ENCODE measurements around the gene SLC22A3. TPM values are rescaled to one million over a fixed set of nuclear protein-coding genes. Genes with fewer than 3 reads are reported as not detected.

Gene SLC22A3
- total RNA-seq, 2 experiments from 2014 or later = not detected

DNA sequence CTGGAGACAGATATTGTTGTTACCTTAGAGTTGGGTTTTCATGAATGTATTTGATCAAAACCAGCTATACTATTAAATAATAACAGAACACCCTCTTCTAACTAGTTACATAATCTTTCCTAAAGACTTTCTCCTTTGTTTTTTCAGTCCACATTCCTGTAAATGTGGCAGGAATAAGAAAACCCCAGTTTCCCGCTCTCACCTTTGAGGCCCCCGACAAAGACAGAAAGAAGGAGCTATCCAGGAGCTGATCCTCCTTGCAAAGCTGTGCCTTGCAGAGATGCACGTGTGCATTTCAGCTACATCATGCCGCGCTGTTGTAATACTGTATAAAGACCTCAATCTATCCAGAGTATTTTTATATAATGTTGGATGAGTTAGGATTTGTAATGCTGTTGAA lies 102.7 kb downstream of the SLC22A3 start:
- intact Hi-C loops (cut with micrococcal nuclease; ENCODE audit: unreplicated experiment) = loop anchor here (10.0 kb wide), 1 partner anchor 756 kb away; the partner anchor contains the start of gene SOD2
- Histone ChIP-seq H3K9me2 (ENCODE audit: insufficient read depth, low read length) (no peaks in the 10 kb centered on the region), H3K4me3 (ENCODE audit: low read depth, low read length, poor library complexity, severe bottlenecking) (no peak overlapping the region), H4K20me1 (ENCODE audit: insufficient read depth, low read length) (no peaks in the 10 kb centered on the region), H3K4me1 (ENCODE audit: insufficient read depth, low read length, poor library complexity, severe bottlenecking) (no peaks in the 10 kb centered on the region), H3K27ac (ENCODE audit: low read depth, low read length, poor library complexity, severe bottlenecking) (no peak overlapping the region), H3K79me2 (ENCODE audit: insufficient read depth, low read depth, low read length) (no peaks in the 10 kb centered on the region), H2AFZ (ENCODE audit: low read length) (no peak overlapping the region), H3K36me3 (ENCODE audit: insufficient read depth, low read length) (no peaks in the 10 kb centered on the region), H3K4me2 (ENCODE audit: low read length) (no peak overlapping the region), H3K9me3 (ENCODE audit: low read length) (no peaks in the 10 kb centered on the region)
- BruUV-seq (replicated peaks) = no TSS peak
- ChIA-PET CTCF (ENCODE audit: unreplicated experiment) (no interaction called here), POLR2A (no interaction called here)
- no peak for DNase-seq (ENCODE audit: low spot score)
- TF ChIP-seq EZH2phosphoT487 (IDR thresholded peaks at IDR 0.05; ENCODE audit: borderline replicate concordance, low read depth, low read length) = no peak
- no peak for TF ChIP-seq CTCF (conservative IDR thresholded peaks at IDR 0.05; ENCODE audit: low read length)

GRCh38 chr6:160454303-160454702 lies 106.1 kb downstream of the SLC22A3 start:
- CTCF ChIA-PET (ENCODE audit: unreplicated experiment) = no interaction called here
- intact Hi-C loops (cut with micrococcal nuclease; ENCODE audit: unreplicated experiment) = loop anchor here (10.0 kb wide), 1 partner anchor 760 kb away; the partner anchor contains the start of gene SOD2
- POLR2A ChIA-PET = interaction anchor here (0.7 kb wide), 1 partner anchor 493 kb away, joined by 3 read pairs; no protein-coding TSS in a partner anchor
- Histone ChIP-seq H3K4me2 (ENCODE audit: low read length) (no peak overlapping the region), H2AFZ (ENCODE audit: low read length) (no peak overlapping the region), H4K20me1 (ENCODE audit: insufficient read depth, low read length) (no peaks in the 10 kb centered on the region), H3K4me1 (ENCODE audit: insufficient read depth, low read length, poor library complexity, severe bottlenecking) (no peaks in the 10 kb centered on the region), H3K27ac (ENCODE audit: low read depth, low read length, poor library complexity, severe bottlenecking) (no peak overlapping the region), H3K79me2 (ENCODE audit: insufficient read depth, low read depth, low read length) (no peaks in the 10 kb centered on the region), H3K9me3 (ENCODE audit: low read length) (no peaks in the 10 kb centered on the region), H3K36me3 (ENCODE audit: insufficient read depth, low read length) (no peaks in the 10 kb centered on the region), H3K4me3 (ENCODE audit: low read depth, low read length, poor library complexity, severe bottlenecking) (no peak overlapping the region), H3K9me2 (ENCODE audit: insufficient read depth, low read length) (no peaks in the 10 kb centered on the region)
- no peak for DNase-seq (ENCODE audit: low spot score)
- TF ChIP-seq CTCF (conservative IDR thresholded peaks at IDR 0.05; ENCODE audit: low read length) (no peak), EZH2phosphoT487 (IDR thresholded peaks at IDR 0.05; ENCODE audit: borderline replicate concordance, low read depth, low read length) (no peak)
- no TSS peak for BruUV-seq (replicated peaks)

DNA sequence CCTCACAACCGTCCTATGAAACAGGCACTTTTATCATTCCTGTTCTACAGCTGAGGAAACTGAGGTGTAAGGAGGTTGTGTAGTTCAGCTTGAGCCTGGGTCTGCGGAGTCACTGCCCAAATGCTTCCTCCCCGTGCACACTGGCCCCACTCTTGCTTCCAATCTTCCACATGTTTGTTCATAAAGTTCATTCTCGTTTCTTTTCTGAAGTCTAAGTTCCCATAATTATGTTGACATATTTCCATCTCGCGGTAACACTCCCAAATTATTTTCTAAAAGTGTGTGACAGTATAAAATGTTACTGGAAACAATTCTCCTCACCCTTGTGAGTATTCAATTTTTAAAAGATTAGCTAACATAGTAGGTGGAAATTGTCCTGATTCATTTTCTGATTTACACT lies 106.9 kb downstream of the SLC22A3 start:
- POLR2A ChIA-PET = interaction anchor here (0.7 kb wide), 1 partner anchor 517 kb away, joined by 3 read pairs; no protein-coding TSS in a partner anchor
- no peak overlapping the region for H3K4me3 ChIP-seq (ENCODE audit: low read depth, low read length, poor library complexity, severe bottlenecking)
- H3K4me2 ChIP-seq (ENCODE audit: low read length) = no peak overlapping the region
- no TSS peak for BruUV-seq (replicated peaks)
- CTCF ChIA-PET (ENCODE audit: unreplicated experiment) = interaction anchor here (0.6 kb wide), 1 partner anchor 592 kb away, joined by 3 read pairs; no protein-coding TSS in a partner anchor
- intact Hi-C loops (cut with micrococcal nuclease; ENCODE audit: unreplicated experiment) = loop anchor here (10.0 kb wide), 1 partner anchor 760 kb away; the partner anchor contains the start of gene SOD2
- H3K4me1 ChIP-seq (ENCODE audit: insufficient read depth, low read length, poor library complexity, severe bottlenecking) = no peaks in the 10 kb centered on the region
- H3K27ac ChIP-seq (ENCODE audit: low read depth, low read length, poor library complexity, severe bottlenecking) = no peak overlapping the region
- TF ChIP-seq EZH2phosphoT487 (IDR thresholded peaks at IDR 0.05; ENCODE audit: borderline replicate concordance, low read depth, low read length) (no peak), CTCF (conservative IDR thresholded peaks at IDR 0.05; ENCODE audit: low read length) (no peak)
- no peaks in the 10 kb centered on the region for H4K20me1 ChIP-seq (ENCODE audit: insufficient read depth, low read length)
- no peaks in the 10 kb centered on the region for H3K79me2 ChIP-seq (ENCODE audit: insufficient read depth, low read depth, low read length)
- H3K36me3 ChIP-seq (ENCODE audit: insufficient read depth, low read length) = no peaks in the 10 kb centered on the region
- no peaks in the 10 kb centered on the region for H3K9me2 ChIP-seq (ENCODE audit: insufficient read depth, low read length)
- no peaks in the 10 kb centered on the region for H3K9me3 ChIP-seq (ENCODE audit: low read length)
- DNase-seq (ENCODE audit: low spot score) = no peak
- no peak overlapping the region for H2AFZ ChIP-seq (ENCODE audit: low read length)

All from OCI-LY7 (cell line).